Panc1 (cell line): Measurements from ENCODE around the gene TMEM252.

Experiments
- CTCF ChIP-seq: fragments of 450-650 bp; IDR thresholded peaks from 2 replicates; pipeline ENCODE4 v1.5.1; 2017; ENCODE audit warnings: mild to moderate bottlenecking
- POLR2AphosphoS5 ChIP-seq: IDR thresholded peaks from 2 replicates; pipeline ENCODE4 v1.6.1; 2012; ENCODE audit warnings: mild to moderate bottlenecking, low read depth, low read length, moderate library complexity
- REST ChIP-seq, 2 experiments: IDR thresholded peaks; 2 replicates each; pipeline ENCODE4 v1.6.1; 2011 to 2012; ENCODE audit warnings: low read depth in 2 of 2, control low read depth in 1 of 2, low read length in 1 of 2, mild to moderate bottlenecking in 1 of 2, moderate library complexity in 1 of 2; ENCODE audit not compliant: insufficient read depth in 1 of 2
- SIN3A ChIP-seq: IDR thresholded peaks from 2 replicates; pipeline ENCODE4 v1.6.1; 2012; ENCODE audit warnings: low read depth, mild to moderate bottlenecking, low read length, moderate library complexity, borderline replicate concordance; ENCODE audit not compliant: insufficient read depth
- TCF7L2 ChIP-seq: IDR thresholded peaks from 2 replicates; pipeline ENCODE4 v1.6.1; 2011; ENCODE audit warnings: mild to moderate bottlenecking, low read depth, low read length, inconsistent platforms

GRCh38 chr9:68515326-68516017, 25.2 kb downstream of the TMEM252 start:
- TF ChIP-seq REST (IDR thresholded peaks at IDR 0.05; ENCODE audit: insufficient read depth in 1 of 2, low read depth in 2 of 2, low read length in 1 of 2) (no peak), CTCF (no peak), POLR2AphosphoS5 (no peak), SIN3A (no peak), TCF7L2 (no peak)
